Heart right ventricle (tissue), 16 donors: ENCODE measurements around the gene IL12A. TPM values are rescaled to one million over a fixed set of nuclear protein-coding genes. Genes with fewer than 3 reads are reported as not detected.

Experiments
- ATAC-seq, 8 donors: fragments of 200-7000 bp; cut with Tn5 transposase; one replicate each; pipeline ENCODE4 v1.9.1; 2020; ENCODE audit warnings: mild to moderate bottlenecking in 8 of 8, moderate library complexity in 8 of 8, moderate number of reproducible peaks in 1 of 8
- DNase-seq, 2 donors: peaks; one replicate each; pipeline ENCODE4 v3.0.0-alpha.2; 2020
- H3K27ac ChIP-seq, 10 donors: fragments of 200-600 bp; sonication (generic) in 2 of 10; one replicate each; pipeline versions ENCODE4 v1.5.0 to v1.8.0; 2020 to 2022; ENCODE audit warnings: mild to moderate bottlenecking in 3 of 10
- H3K27me3 ChIP-seq, 7 donors: fragments of 200-600 bp; one replicate each; pipeline ENCODE4 v1.8.0; 2021 to 2022; ENCODE audit warnings: mild to moderate bottlenecking in 2 of 7
- H3K36me3 ChIP-seq, 9 donors: fragments of 200-600 bp; sonication (generic) in 1 of 9; one replicate each; pipeline versions ENCODE4 v1.5.0 to v1.8.0; 2020 to 2022; ENCODE audit warnings: mild to moderate bottlenecking in 2 of 9
- H3K4me1 ChIP-seq, 9 donors: fragments of 200-600 bp; sonication (generic) in 1 of 9; one replicate each; pipeline versions ENCODE4 v1.5.0 to v1.8.0; 2020 to 2022; ENCODE audit warnings: mild to moderate bottlenecking in 4 of 9
- H3K4me3 ChIP-seq, 10 donors: fragments of 200-600 bp; sonication (generic) in 2 of 10; one replicate each; pipeline versions ENCODE4 v1.5.0 to v1.8.0; 2020 to 2022; ENCODE audit warnings: mild to moderate bottlenecking in 7 of 10, moderate library complexity in 2 of 10
- H3K9me3 ChIP-seq, 11 donors: fragments of 200-600 bp in 10 of 11; sonication (generic) in 2 of 11; one replicate each; pipeline versions ENCODE4 v1.5.0 to v1.8.0; 2013 to 2022; ENCODE audit warnings: mild to moderate bottlenecking in 2 of 11, control low read depth in 1 of 11, moderate library complexity in 1 of 11
- CTCF ChIP-seq, 9 donors: fragments of 200-600 bp; sonication (generic) in 2 of 9; IDR thresholded peaks; one replicate each; pipeline versions ENCODE4 v1.5.0 to v1.8.0; 2021 to 2022; ENCODE audit warnings: antibody characterized with exemption in 9 of 9, mild to moderate bottlenecking in 5 of 9, moderate library complexity in 1 of 9
- WGBS, 2 donors: extraction: QIAGEN DNeasy Blood & Tissue Kit; methylation state at CpG; one replicate each; pipeline ENCODE4 v1.1.7; 2013; ENCODE audit warnings: inconsistent platforms in 1 of 2; 5-methylcytosine and 5-hydroxymethylcytosine counted together
- intact Hi-C, 10 donors: fragments of 100-400 bp; cut with DNase I; formaldehyde crosslinking; loops; one replicate each; pipeline versions ENCODE4 v1.11.1 to v1.14.2; 2022
- polyA plus RNA-seq, 2 donors: library from polyadenylated mRNA; stranded (reverse); fragments of 200-250 nt; gene quantifications; one replicate each; pipeline ENCODE4 v1.2.3, GENCODE V29; 2013
- total RNA-seq, 10 donors: library from RNA; stranded (reverse); fragmentation: NEBNext Ultra II Directional in 3 of 10; extraction: Animal tissue kit (Norgen Biotek cat#: 25700) in 3 of 10; gene quantifications; one replicate each; pipeline versions ENCODE4 v1.2.1 to v1.2.4, GENCODE V29; 2021 to 2023
- donor health status: Arrhythmogenic right ventricular cardiomyopathy.
- donor health status: ischemic (EF 13 %, LVEDD 7.1; RV severe dilation, severe dysfunction).
- donor health status: healthy with polysubstance abuse.
- donor health status: DM: no; HTN: yes; CAD: no.
- donor health status: DM: no; HTN: no; CAD: no.
- donor health status: ischemic (EF 25% LVEDD 6.9; RV normal size, moderate dysfunction).
- donor health status: ischemic (EF 25% LVEDD 5.7; RV mildly dilated, moderate dysfunction).
- donor health status: healthy.
- donor health status: DM: yes; HTN: yes; CAD: no.
- donor health status: Ischemic cardiomyopathy.
- donor health status: ischemic (EF 35%, LVEDD 5.7; RV mildly dilated, moderate dysfunction).
- donor health status: nonischemic (EF 11% LVEDD 7.7; RV severe dilation, severe dysfunction).
- donor health status: DM: yes; HTN: yes; CAD: no.
- donor health status: PGD.
- donor health status: ischemic (EF 29% LVEDD 5.4; RV normal size, mild dysfunction).
- donor health status: nonischemic (EF 23%, LVEDD 6.1; RV moderate dilation, normal function).

IL12A gene
- total and polyA plus RNA-seq, 12 donors, result 0.53 to 2.3 (median 0.97) TPM; not detected in 1

- Histone ChIP-seq H3K27ac (no peak overlapping the region), H3K9me3 (no peaks in the 10 kb centered on the region), H3K27me3 (no peaks in the 10 kb centered on the region), H3K4me3 (no peak overlapping the region), H3K4me1 (peaks cover 0 to 6% (median 0%) of the 10 kb centered on the region in 9 donors), H3K36me3 (no peaks in the 10 kb centered on the region)
- intact Hi-C loops, result loop anchor here (1.0 to 10.0 kb wide), 12 partner anchors 118 to 743 kb away; no protein-coding TSS in a partner anchor
- TF ChIP-seq CTCF (IDR thresholded peaks at IDR 0.05), result no peak
- DNase-seq (no peak), ATAC-seq (no peak)
These were observed 16.4 kb downstream of the IL12A start for GRCh38 chr3:160005004-160005403.

DNA sequence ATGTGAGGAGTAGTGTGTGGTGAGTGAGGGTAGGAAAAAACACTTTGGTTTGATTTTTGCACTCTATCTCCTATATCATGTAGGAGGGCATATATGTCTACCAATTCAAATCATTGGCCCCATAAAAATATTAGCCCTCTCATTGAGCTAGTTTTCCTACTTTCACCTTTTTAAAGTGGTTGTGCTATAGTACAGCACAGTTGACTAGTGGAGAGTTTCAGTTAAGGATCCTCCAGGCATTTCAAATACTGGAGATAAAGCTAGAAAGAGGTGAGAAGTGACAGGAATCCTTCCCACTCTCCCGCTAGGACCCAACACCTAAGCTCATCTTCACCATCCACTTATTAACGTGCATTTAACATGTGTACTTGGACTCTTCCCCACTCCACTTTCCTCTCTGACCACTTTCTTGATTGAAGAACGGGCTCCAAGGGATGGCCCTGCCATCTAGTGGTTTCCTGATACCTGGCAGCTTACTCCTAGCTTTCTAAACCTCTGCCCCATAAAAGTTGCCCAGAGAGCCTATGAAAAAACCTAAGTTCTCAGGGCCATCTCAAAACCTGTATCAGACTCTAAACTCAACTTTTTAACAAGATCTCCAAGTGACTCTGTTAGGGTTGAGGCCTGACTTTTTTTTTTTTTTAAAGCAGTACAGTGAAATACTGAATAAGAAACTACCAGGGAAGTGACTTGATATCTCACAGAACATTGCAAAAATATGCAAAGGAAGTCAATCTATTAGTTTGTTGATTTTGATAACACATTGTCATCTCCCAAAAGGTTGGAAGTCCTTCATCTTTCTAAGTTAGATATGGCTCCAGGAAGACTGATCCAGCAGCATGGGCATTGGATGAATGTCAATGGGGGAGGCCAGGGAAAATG is 17.9 kb downstream of the IL12A start:
- Histone ChIP-seq H3K27me3 (no peaks in the 10 kb centered on the region), H3K4me1 (peaks cover 0 to 6% (median 0%) of the 10 kb centered on the region in 9 donors), H3K4me3 (no peak overlapping the region), H3K36me3 (no peaks in the 10 kb centered on the region), H3K9me3 (no peaks in the 10 kb centered on the region), H3K27ac (no peak overlapping the region)
- intact Hi-C loops, result loop anchor here (2.0 to 10.0 kb wide), 11 partner anchors 119 to 744 kb away; no protein-coding TSS in a partner anchor
- TF ChIP-seq CTCF (IDR thresholded peaks at IDR 0.05), result peak; percentile 72 to 91 (median 83)
- 3 to 11% methylated on average over 3 of the region's 3 CpGs for WGBS, 2 donors
- ATAC-seq, result peak; percentile 78 to 91 (median 84)
- peak in 1 of 2 donors; percentile 51 for DNase-seq

DNA sequence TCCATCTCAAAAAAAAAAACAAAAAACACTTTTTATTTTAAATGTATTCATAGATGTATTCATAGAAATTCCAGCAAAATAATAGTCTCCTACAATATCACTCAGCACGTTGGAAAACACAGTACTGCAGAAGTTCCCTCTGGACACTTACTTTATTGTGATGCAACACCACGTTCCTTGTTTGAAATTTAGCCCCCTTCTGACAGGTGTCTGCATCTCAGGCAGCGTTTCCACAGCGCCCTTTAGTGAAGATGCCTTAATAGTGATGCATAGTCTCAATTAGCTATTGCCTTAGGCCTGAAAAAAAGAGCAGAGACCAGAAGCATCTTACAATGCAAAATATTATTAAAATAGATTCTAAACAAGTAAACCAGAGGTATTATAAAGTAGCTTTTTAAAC is 20.3 kb downstream of the IL12A start:
- DNase-seq (no peak), ATAC-seq (no peak)
- Histone ChIP-seq H3K4me3 (no peak overlapping the region), H3K36me3 (no peaks in the 10 kb centered on the region), H3K27me3 (no peaks in the 10 kb centered on the region), H3K27ac (no peak overlapping the region), H3K9me3 (no peaks in the 10 kb centered on the region), H3K4me1 (peaks cover 0 to 6% (median 0%) of the 10 kb centered on the region in 9 donors)
- WGBS, 2 donors, result 66 to 75% methylated on average over 4 of the region's 4 CpGs
- no peak for TF ChIP-seq CTCF (IDR thresholded peaks at IDR 0.05)
- intact Hi-C loops, result loop anchor here (5.0 to 10.0 kb wide), 10 partner anchors 122 to 747 kb away; no protein-coding TSS in a partner anchor

DNA sequence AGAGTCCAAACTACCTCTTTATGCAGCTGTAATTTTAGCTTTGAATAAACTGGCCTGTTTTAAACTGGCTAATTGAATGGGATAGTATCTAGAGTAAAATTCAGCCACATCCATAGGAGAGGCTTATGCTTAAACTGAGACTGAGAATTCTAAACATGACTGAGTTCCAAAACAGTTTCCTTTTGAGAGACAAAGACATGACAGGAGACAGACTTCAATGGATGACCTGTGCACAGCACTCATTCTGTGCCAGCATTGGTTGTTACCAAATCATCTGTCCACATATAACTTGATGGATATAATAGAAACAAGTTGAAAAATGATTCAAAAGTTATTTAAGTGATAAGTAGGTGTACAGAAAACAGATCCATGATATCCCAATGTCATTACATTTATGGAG is 20.9 kb downstream of the IL12A start:
- ATAC-seq (no peak), DNase-seq (no peak)
- no peaks in the 10 kb centered on the region for H3K9me3 ChIP-seq
- no peaks in the 10 kb centered on the region for H3K36me3 ChIP-seq
- no peak overlapping the region for H3K4me3 ChIP-seq
- no peak overlapping the region for H3K27ac ChIP-seq
- TF ChIP-seq CTCF (IDR thresholded peaks at IDR 0.05), result no peak
- peaks cover 0 to 6% (median 0%) of the 10 kb centered on the region in 9 donors for H3K4me1 ChIP-seq
- intact Hi-C loops, result loop anchor here (5.0 to 10.0 kb wide), 10 partner anchors 122 to 747 kb away; no protein-coding TSS in a partner anchor
- no peaks in the 10 kb centered on the region for H3K27me3 ChIP-seq
